GM18909 (cell line): ENCODE results near the gene PLXNA4.
"Not testable (repeated sequence)": the region's sequence is repeated elsewhere in the genome, so short reads cannot be mapped to it uniquely, and the experiment has no call there.

ENCODE experiments used
- ATAC-seq: cut with Tn5 transposase; IDR thresholded peaks from one replicate; pipeline ENCODE4 v1.9.1; 2021; ENCODE audit warnings: mild to moderate bottlenecking; ENCODE audit not compliant: unreplicated experiment, poor library complexity

Gene PLXNA4

GRCh38 chr7:132402096-132402495 lies 174.2 kb downstream of the PLXNA4 start:
- ATAC-seq, result no peak

- no peak for ATAC-seq
These were observed 175.6 kb downstream of the PLXNA4 start for GRCh38 chr7:132400561-132401142.

- no peak for ATAC-seq
These were observed 176.9 kb downstream of the PLXNA4 start for GRCh38 chr7:132399367-132399766.

- ATAC-seq, result no peak
These were observed 177.9 kb downstream of the PLXNA4 start for GRCh38 chr7:132398253-132398925.

GRCh38 chr7:132397070-132397469 lies 179.2 kb downstream of the PLXNA4 start:
- ATAC-seq, result no peak

- ATAC-seq, result no peak
These were observed 180.9 kb downstream of the PLXNA4 start for GRCh38 chr7:132395361-132395760.

- ATAC-seq, result no peak
These were observed 181.7 kb downstream of the PLXNA4 start for GRCh38 chr7:132394283-132395198.

- ATAC-seq, result no peak
These were observed 182.4 kb downstream of the PLXNA4 start for GRCh38 chr7:132393789-132394261.

GRCh38 chr7:132392713-132393112 lies 183.6 kb downstream of the PLXNA4 start:
- no peak for ATAC-seq

GRCh38 chr7:132390705-132391104 lies 185.6 kb downstream of the PLXNA4 start:
- ATAC-seq, result no peak

- ATAC-seq, result not testable (repeated sequence)
These were observed 186.2 kb downstream of the PLXNA4 start for GRCh38 chr7:132390049-132390448.

GRCh38 chr7:132388688-132389087 lies 187.6 kb downstream of the PLXNA4 start:
- no peak for ATAC-seq

GRCh38 chr7:132387596-132387995 lies 188.7 kb downstream of the PLXNA4 start:
- no peak for ATAC-seq

- ATAC-seq, result no peak
These were observed 190.0 kb downstream of the PLXNA4 start for GRCh38 chr7:132386201-132386681.

- no peak for ATAC-seq
These were observed 192.3 kb downstream of the PLXNA4 start for GRCh38 chr7:132383962-132384361.

GRCh38 chr7:132381742-132382472 lies 194.4 kb downstream of the PLXNA4 start:
- ATAC-seq, result no peak

- ATAC-seq, result no peak
These were observed 196.2 kb downstream of the PLXNA4 start for GRCh38 chr7:132380059-132380458.

- no peak for ATAC-seq
These were observed 197.0 kb downstream of the PLXNA4 start for GRCh38 chr7:132379292-132379691.

- no peak for ATAC-seq
These were observed 198.3 kb downstream of the PLXNA4 start for GRCh38 chr7:132377703-132378584.
